Tibial nerve (tissue), 4 donors: ENCODE data around the gene ZCCHC14. TPM values are rescaled to one million over a fixed set of nuclear protein-coding genes. Genes with fewer than 3 reads are reported as not detected.
"Not testable (repeated sequence)": the region's sequence is repeated elsewhere in the genome, so short reads cannot be mapped to it uniquely, and the experiment has no call there.

Experiments used
- DNase-seq, 2 donors: peaks; one replicate each; pipeline ENCODE4 v3.0.0-alpha.2; 2019; ENCODE audit warnings: low spot score in 2 of 2
- H3K27ac ChIP-seq, 4 donors: fragments of 200-600 bp; sonication (generic) in 3 of 4; one replicate each; pipeline ENCODE4 v1.5.1; 2017 to 2019; ENCODE audit warnings: mild to moderate bottlenecking in 1 of 4
- H3K27me3 ChIP-seq, 2 donors: fragments of 200-600 bp; sonication (generic) in 1 of 2; one replicate each; pipeline versions ENCODE4 v1.5.1 to v1.6.0; 2017 to 2019
- H3K36me3 ChIP-seq, 3 donors: fragments of 200-600 bp; sonication (generic); one replicate each; pipeline ENCODE4 v1.5.1; 2018 to 2019
- H3K4me1 ChIP-seq, 4 donors: fragments of 200-600 bp; sonication (generic) in 3 of 4; one replicate each; pipeline ENCODE4 v1.5.1; 2017 to 2019
- H3K4me3 ChIP-seq, 4 donors: fragments of 200-600 bp; sonication (generic) in 3 of 4; one replicate each; pipeline ENCODE4 v1.5.1; 2017 to 2019; ENCODE audit warnings: mild to moderate bottlenecking in 1 of 4, moderate library complexity in 1 of 4
- H3K9me3 ChIP-seq, 4 donors: fragments of 200-600 bp; sonication (generic) in 3 of 4; one replicate each; pipeline ENCODE4 v1.5.1; 2017 to 2019
- EP300 ChIP-seq, 2 donors: sonication (generic); formaldehyde crosslinking; IDR thresholded peaks; one replicate each; pipeline ENCODE4 v1.6.1; 2017; ENCODE audit warnings: antibody characterized with exemption in 2 of 2, mild to moderate bottlenecking in 1 of 2
- POLR2A ChIP-seq, 2 donors: fragments of 450-650 bp; IDR thresholded peaks; one replicate each; pipeline ENCODE4 v1.6.1; 2017; ENCODE audit warnings: antibody characterized with exemption in 2 of 2, mild to moderate bottlenecking in 2 of 2, moderate library complexity in 2 of 2
- WGBS, 2 donors: methylation state at CpG; one replicate each; pipeline ENCODE4 v1.1.5; 2018; 5-methylcytosine and 5-hydroxymethylcytosine counted together
- total RNA-seq, 4 donors: library from RNA; depleted of rRNA; stranded (reverse); fragments of >200 nt; gene quantifications; one replicate each; pipeline ENCODE4 v1.1.0, GENCODE V29; 2016
- TF ChIP-seq, protein P1 (sequence below), 5 experiments: fragments of 200-600 bp in 3 of 5; fragments of 450-650 bp in 2 of 5; sonication (generic) in 3 of 5; IDR thresholded peaks; one replicate each; pipeline ENCODE4 v1.5.1; 2016 to 2019; ENCODE audit warnings: antibody characterized with exemption in 5 of 5, mild to moderate bottlenecking in 3 of 5, moderate library complexity in 2 of 5

ZCCHC14 gene
- total RNA-seq, 4 donors from 2014 or later: 15.3 to 45.8 (median 25.8) TPM

DNA sequence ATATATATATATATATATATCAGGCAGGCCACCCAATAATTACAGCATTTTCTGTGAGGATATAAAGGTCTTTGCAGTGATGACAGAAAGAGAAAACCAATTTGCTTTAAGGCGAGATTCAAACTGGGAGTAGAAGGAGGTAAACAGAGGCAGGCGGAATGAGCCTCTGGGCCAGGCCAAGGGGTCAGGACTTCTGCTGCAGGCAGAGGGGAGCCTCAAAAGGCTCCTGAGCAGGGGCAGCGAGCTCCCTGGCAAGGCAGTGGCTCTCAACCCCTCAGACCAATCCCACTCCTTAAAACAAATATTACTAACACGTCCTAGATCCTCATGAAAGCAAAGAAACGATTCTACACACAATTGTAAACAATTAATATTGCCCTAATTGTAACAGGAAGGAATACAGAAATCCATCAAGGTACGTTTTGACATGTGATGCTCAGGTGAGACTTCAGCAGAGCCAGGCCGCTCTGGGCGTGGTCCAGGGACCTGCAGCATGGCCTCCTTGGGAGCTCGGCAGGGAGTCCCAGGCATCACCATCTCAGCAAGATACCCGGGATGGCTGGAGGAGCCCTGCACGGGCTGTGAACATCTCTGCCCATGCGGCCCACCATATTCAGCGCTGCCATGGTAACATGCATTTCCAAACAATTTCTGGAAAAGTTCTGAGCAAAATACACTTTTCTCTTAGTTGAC, 127.7 kb downstream of the ZCCHC14 start:
- H3K9me3 ChIP-seq: no peaks in the 10 kb centered on the region
- no peak for TF ChIP-seq POLR2A (IDR thresholded peaks at IDR 0.05)
- TF ChIP-seq EP300 (IDR thresholded peaks at IDR 0.05): no peak
- TF ChIP-seq, protein P1, sequence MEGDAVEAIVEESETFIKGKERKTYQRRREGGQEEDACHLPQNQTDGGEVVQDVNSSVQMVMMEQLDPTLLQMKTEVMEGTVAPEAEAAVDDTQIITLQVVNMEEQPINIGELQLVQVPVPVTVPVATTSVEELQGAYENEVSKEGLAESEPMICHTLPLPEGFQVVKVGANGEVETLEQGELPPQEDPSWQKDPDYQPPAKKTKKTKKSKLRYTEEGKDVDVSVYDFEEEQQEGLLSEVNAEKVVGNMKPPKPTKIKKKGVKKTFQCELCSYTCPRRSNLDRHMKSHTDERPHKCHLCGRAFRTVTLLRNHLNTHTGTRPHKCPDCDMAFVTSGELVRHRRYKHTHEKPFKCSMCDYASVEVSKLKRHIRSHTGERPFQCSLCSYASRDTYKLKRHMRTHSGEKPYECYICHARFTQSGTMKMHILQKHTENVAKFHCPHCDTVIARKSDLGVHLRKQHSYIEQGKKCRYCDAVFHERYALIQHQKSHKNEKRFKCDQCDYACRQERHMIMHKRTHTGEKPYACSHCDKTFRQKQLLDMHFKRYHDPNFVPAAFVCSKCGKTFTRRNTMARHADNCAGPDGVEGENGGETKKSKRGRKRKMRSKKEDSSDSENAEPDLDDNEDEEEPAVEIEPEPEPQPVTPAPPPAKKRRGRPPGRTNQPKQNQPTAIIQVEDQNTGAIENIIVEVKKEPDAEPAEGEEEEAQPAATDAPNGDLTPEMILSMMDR (IDR thresholded peaks at IDR 0.05): no peak
- H3K27me3 ChIP-seq: no peaks in the 10 kb centered on the region
- no peak overlapping the region for H3K27ac ChIP-seq
- H3K4me3 ChIP-seq: no peak overlapping the region
- DNase-seq: no peak
- WGBS, 2 donors: 82 to 93% methylated on average over 13 of the region's 13 CpGs
- peaks cover 0 to 48% (median 8%) of the 10 kb centered on the region in 4 donors for H3K4me1 ChIP-seq
- peaks cover 0 to 56% (median 0%) of the 10 kb centered on the region in 3 donors for H3K36me3 ChIP-seq

DNA sequence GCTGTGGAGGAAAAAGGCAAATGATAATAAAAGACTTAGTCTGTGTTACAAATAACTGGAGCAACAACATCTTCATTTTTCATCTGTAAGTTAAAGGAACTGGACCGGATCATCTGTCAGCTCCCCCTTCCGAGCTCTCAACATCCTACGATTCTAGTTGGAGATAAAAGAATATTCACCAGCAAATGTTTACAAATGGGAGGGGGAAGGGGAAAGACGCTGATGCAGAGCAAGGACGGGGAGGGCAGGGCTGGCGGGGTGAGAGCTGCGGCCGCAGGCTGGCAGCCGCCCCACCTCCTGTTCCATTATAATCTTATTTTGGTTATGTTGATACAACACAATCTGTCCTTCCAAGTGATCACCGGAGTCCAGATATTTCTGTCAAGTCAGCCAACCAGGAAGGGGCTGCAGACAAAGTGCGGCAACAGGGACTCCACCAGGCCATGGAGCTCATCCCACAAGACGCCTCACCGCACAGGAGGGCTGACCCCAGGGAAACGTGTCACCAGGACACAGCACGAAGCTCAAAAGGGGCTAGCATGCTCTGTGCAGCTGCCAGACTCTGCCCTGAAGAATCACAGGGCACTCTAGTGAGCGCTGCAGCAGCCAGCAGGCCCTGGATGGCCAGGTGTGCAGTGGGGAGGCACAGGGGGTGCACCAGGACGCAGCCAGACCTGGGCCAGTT, 128.9 kb downstream of the ZCCHC14 start:
- peaks cover 0 to 36% (median 4%) of the 10 kb centered on the region in 4 donors for H3K4me1 ChIP-seq
- no peak overlapping the region for H3K4me3 ChIP-seq
- no peaks in the 10 kb centered on the region for H3K9me3 ChIP-seq
- no peak overlapping the region for H3K27ac ChIP-seq
- TF ChIP-seq POLR2A (IDR thresholded peaks at IDR 0.05) (no peak), EP300 (IDR thresholded peaks at IDR 0.05) (no peak)
- TF ChIP-seq, protein P1 (IDR thresholded peaks at IDR 0.05): no peak
- WGBS, 2 donors: 43 to 48% methylated on average over 15 to 17 of the region's 17 CpGs
- H3K27me3 ChIP-seq: no peaks in the 10 kb centered on the region
- H3K36me3 ChIP-seq: peaks cover 0 to 69% (median 6%) of the 10 kb centered on the region in 3 donors
- DNase-seq: no peak

DNA sequence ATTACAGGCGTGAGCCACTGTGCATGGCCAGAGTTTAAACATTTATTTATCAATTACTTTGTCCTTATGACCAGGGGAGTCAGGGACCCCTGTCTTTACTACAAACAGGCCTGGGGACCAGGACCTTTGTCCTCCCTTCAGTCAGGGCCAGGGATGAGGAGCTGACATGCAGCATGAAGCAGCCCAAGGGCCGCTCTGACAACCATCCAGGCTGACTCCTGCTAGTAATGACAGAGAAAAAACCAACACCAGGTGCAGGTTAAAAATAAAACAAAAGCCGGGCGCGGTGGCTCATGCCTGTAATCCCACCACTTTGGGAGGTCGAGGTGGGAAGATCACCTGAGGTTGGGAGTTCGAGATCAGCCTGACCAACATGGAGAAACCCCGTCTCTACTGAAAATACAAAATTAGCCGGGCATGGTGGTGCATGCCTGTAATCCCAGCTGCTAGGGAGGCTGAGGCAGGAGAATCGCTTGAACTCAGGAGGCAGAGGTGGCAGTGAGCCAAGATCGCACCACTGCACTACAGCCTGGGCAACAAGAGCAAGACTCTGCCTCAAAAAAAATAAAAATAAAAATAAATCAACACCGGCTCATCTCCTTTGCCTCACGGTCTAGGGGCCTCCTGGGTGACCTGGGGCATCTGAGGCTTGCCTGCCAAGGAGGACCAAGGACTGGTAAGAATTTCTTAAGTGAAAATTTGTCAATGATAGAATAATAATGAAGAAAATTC, 129.8 kb downstream of the ZCCHC14 start:
- not testable (repeated sequence) for H3K9me3 ChIP-seq, H3K27me3 ChIP-seq, H3K27ac ChIP-seq, H3K4me3 ChIP-seq, DNase-seq
- Histone ChIP-seq H3K4me1 (peaks cover 0 to 27% (median 4%) of the 10 kb centered on the region in 4 donors), H3K36me3 (peaks cover 5 to 78% (median 13%) of the 10 kb centered on the region in 3 donors)
- 93 to 94% methylated on average over 13 of the region's 13 CpGs for WGBS, 2 donors

DNA sequence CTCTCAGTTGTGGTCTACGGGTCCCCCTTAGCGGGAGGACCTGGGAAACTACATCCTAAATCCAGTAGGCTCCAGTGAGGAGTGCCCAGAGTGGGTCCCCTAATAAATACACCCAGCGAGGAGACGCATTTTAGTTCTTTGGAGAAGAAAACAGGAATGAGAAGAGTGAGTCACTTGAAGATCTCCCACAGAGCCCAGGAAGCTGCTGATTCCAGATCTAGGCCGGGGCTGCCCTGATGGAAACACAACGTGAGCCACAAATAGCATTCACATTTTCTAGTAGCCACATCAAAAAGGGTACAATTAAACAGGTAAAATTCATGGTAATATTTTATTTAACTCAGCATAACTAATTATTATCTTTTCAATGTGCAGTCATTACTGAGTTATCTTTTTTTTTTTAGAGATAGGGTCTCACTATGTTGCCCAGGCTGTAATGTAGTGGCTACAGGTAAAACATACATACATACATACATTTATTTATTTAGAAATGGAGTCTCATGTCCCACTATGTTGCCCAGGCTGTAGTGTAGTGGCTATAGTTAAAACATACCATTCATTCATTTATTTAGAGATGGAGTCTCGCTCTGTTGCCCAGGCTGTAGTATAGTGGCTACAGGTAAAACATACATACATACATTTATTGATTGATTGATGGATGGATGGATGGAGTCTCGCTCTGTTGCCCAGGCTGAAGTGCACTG, 130.8 kb downstream of the ZCCHC14 start:
- Histone ChIP-seq H3K9me3 (no peaks in the 10 kb centered on the region), H3K36me3 (peaks cover 5 to 87% (median 17%) of the 10 kb centered on the region in 3 donors), H3K4me1 (peaks cover 0 to 20% (median 3%) of the 10 kb centered on the region in 4 donors), H3K4me3 (no peak overlapping the region), H3K27ac (no peak overlapping the region), H3K27me3 (no peaks in the 10 kb centered on the region)
- no peak for DNase-seq
- TF ChIP-seq POLR2A (IDR thresholded peaks at IDR 0.05): no peak
- TF ChIP-seq, protein P1 (IDR thresholded peaks at IDR 0.05): no peak
- TF ChIP-seq EP300 (IDR thresholded peaks at IDR 0.05): no peak
- WGBS, 2 donors: 97% methylated on average over 8 of the region's 8 CpGs

DNA sequence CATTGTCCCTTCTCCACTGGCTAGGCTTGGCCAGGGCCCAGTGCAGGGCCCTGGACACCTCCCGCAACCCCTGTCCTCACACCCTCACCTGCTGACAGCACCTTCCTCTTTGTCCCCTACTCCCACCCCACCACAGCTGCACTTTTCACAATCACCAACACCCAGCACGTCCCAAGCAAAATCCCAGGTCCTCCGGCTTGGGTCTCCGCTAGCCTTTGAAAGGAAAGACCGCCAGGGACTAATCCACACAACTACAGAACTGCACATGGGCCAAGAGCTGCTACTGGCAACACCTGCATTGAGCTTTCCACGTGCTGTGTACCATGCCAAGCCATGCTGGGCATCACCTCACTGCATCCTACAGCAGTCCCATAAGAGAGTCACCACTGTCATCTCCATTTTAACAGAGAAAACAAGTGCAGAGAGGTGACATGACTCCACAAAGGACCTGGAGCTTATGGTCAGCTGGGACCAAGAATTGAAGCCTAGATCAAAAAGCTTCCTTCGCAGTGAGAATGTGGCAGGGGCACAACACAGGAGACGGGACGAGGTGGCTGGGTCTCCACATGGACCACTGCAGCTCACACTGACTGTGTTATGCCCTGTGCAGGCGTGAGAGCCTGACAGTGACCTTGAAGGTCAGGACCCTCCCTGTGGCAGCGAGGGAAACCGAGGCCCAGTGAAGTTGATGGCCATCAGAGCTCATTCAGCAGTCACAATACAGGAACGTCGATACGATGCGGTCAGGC, 131.8 kb downstream of the ZCCHC14 start:
- Histone ChIP-seq H3K4me3 (no peak overlapping the region), H3K27me3 (no peaks in the 10 kb centered on the region), H3K36me3 (peaks cover 5 to 88% (median 17%) of the 10 kb centered on the region in 3 donors), H3K27ac (no peak overlapping the region), H3K9me3 (no peaks in the 10 kb centered on the region), H3K4me1 (peaks cover 0 to 18% (median 3%) of the 10 kb centered on the region in 4 donors)
- DNase-seq: no peak
- 94 to 96% methylated on average over 16 of the region's 16 CpGs for WGBS, 2 donors
- TF ChIP-seq EP300 (IDR thresholded peaks at IDR 0.05): no peak
- TF ChIP-seq POLR2A (IDR thresholded peaks at IDR 0.05): no peak
- TF ChIP-seq, protein P1 (IDR thresholded peaks at IDR 0.05): no peak
